Tibial nerve (tissue), 4 donors: ENCODE results near the gene ALDH4A1. TPM values are rescaled to one million over a fixed set of nuclear protein-coding genes. Genes with fewer than 3 reads are reported as not detected.

ENCODE experiments used
- DNase-seq, 2 donors: peaks; one replicate each; pipeline ENCODE4 v3.0.0-alpha.2; 2019; ENCODE audit warnings: low spot score in 2 of 2
- H3K27ac ChIP-seq, 4 donors: fragments of 200-600 bp; sonication (generic) in 3 of 4; one replicate each; pipeline ENCODE4 v1.5.1; 2017 to 2019; ENCODE audit warnings: mild to moderate bottlenecking in 1 of 4
- H3K27me3 ChIP-seq, 2 donors: fragments of 200-600 bp; sonication (generic) in 1 of 2; one replicate each; pipeline versions ENCODE4 v1.5.1 to v1.6.0; 2017 to 2019
- H3K36me3 ChIP-seq, 3 donors: fragments of 200-600 bp; sonication (generic); one replicate each; pipeline ENCODE4 v1.5.1; 2018 to 2019
- H3K4me1 ChIP-seq, 4 donors: fragments of 200-600 bp; sonication (generic) in 3 of 4; one replicate each; pipeline ENCODE4 v1.5.1; 2017 to 2019
- H3K4me3 ChIP-seq, 4 donors: fragments of 200-600 bp; sonication (generic) in 3 of 4; one replicate each; pipeline ENCODE4 v1.5.1; 2017 to 2019; ENCODE audit warnings: mild to moderate bottlenecking in 1 of 4, moderate library complexity in 1 of 4
- H3K9me3 ChIP-seq, 4 donors: fragments of 200-600 bp; sonication (generic) in 3 of 4; one replicate each; pipeline ENCODE4 v1.5.1; 2017 to 2019
- CTCF ChIP-seq, 5 experiments: fragments of 200-600 bp in 3 of 5; fragments of 450-650 bp in 2 of 5; sonication (generic) in 3 of 5; IDR thresholded peaks; one replicate each; pipeline ENCODE4 v1.5.1; 2016 to 2019; ENCODE audit warnings: antibody characterized with exemption in 5 of 5, mild to moderate bottlenecking in 3 of 5, moderate library complexity in 2 of 5
- EP300 ChIP-seq, 2 donors: sonication (generic); formaldehyde crosslinking; IDR thresholded peaks; one replicate each; pipeline ENCODE4 v1.6.1; 2017; ENCODE audit warnings: antibody characterized with exemption in 2 of 2, mild to moderate bottlenecking in 1 of 2
- POLR2A ChIP-seq, 2 donors: fragments of 450-650 bp; IDR thresholded peaks; one replicate each; pipeline ENCODE4 v1.6.1; 2017; ENCODE audit warnings: antibody characterized with exemption in 2 of 2, mild to moderate bottlenecking in 2 of 2, moderate library complexity in 2 of 2
- WGBS, 2 donors: methylation state at CpG; one replicate each; pipeline ENCODE4 v1.1.5; 2018; 5-methylcytosine and 5-hydroxymethylcytosine counted together
- total RNA-seq, 4 donors: library from RNA; depleted of rRNA; stranded (reverse); fragments of >200 nt; gene quantifications; one replicate each; pipeline ENCODE4 v1.1.0, GENCODE V29; 2016

ALDH4A1 gene
- total RNA-seq, 4 donors from 2014 or later = 31.2 to 42.0 (median 35.3) TPM

- no peak for TF ChIP-seq EP300 (IDR thresholded peaks at IDR 0.05)
- TF ChIP-seq CTCF (IDR thresholded peaks at IDR 0.05) = no peak
- TF ChIP-seq POLR2A (IDR thresholded peaks at IDR 0.05) = no peak
- WGBS, 2 donors = 55 to 68% methylated on average over 5 of the region's 5 CpGs
- H3K36me3 ChIP-seq = peaks cover 0 to 24% (median 0%) of the 10 kb centered on the region in 3 donors
- no peaks in the 10 kb centered on the region for H3K9me3 ChIP-seq
- H3K4me3 ChIP-seq = no peak overlapping the region
- DNase-seq = no peak
- H3K27me3 ChIP-seq = peaks cover 0 to 8% of the 10 kb centered on the region in 2 donors
- H3K4me1 ChIP-seq = peaks cover 0 to 2% (median 0%) of the 10 kb centered on the region in 4 donors
- no peak overlapping the region for H3K27ac ChIP-seq
These were observed 34.0 kb downstream of the ALDH4A1 start for GRCh38 chr1:18868354-18868753.

- no peak for TF ChIP-seq POLR2A (IDR thresholded peaks at IDR 0.05)
- no peak for TF ChIP-seq CTCF (IDR thresholded peaks at IDR 0.05)
- no peak for DNase-seq
- Histone ChIP-seq H3K27ac (no peak overlapping the region), H3K4me1 (peaks cover 0 to 2% (median 0%) of the 10 kb centered on the region in 4 donors), H3K9me3 (no peaks in the 10 kb centered on the region), H3K27me3 (peaks cover 0 to 8% of the 10 kb centered on the region in 2 donors), H3K36me3 (peaks cover 0 to 9% (median 0%) of the 10 kb centered on the region in 3 donors), H3K4me3 (no peak overlapping the region)
- WGBS, 2 donors = 85 to 92% methylated on average over 3 of the region's 3 CpGs
These were observed 35.5 kb downstream of the ALDH4A1 start for GRCh38 chr1:18866846-18867245.

- Histone ChIP-seq H3K27me3 (peaks cover 0 to 8% of the 10 kb centered on the region in 2 donors), H3K4me1 (peaks cover 0 to 2% (median 0%) of the 10 kb centered on the region in 4 donors), H3K9me3 (no peaks in the 10 kb centered on the region), H3K4me3 (no peak overlapping the region), H3K27ac (no peak overlapping the region), H3K36me3 (peaks cover 0 to 4% (median 0%) of the 10 kb centered on the region in 3 donors)
- 78 to 83% methylated on average over 6 of the region's 6 CpGs for WGBS, 2 donors
- TF ChIP-seq POLR2A (IDR thresholded peaks at IDR 0.05) (no peak), CTCF (IDR thresholded peaks at IDR 0.05) (no peak), EP300 (IDR thresholded peaks at IDR 0.05) (no peak)
- DNase-seq = no peak
These were observed 36.0 kb downstream of the ALDH4A1 start for GRCh38 chr1:18866314-18866713.

GRCh38 chr1:18865176-18865575, 37.2 kb downstream of the ALDH4A1 start:
- WGBS, 2 donors = 74 to 78% methylated on average over 9 of the region's 9 CpGs
- H3K27me3 ChIP-seq = peaks cover 0 to 8% of the 10 kb centered on the region in 2 donors
- H3K27ac ChIP-seq = no peak overlapping the region
- no peak for DNase-seq
- H3K4me1 ChIP-seq = peaks cover 0 to 2% (median 0%) of the 10 kb centered on the region in 4 donors
- H3K36me3 ChIP-seq = no peaks in the 10 kb centered on the region
- H3K4me3 ChIP-seq = no peak overlapping the region
- TF ChIP-seq CTCF (IDR thresholded peaks at IDR 0.05) (no peak), EP300 (IDR thresholded peaks at IDR 0.05) (no peak), POLR2A (IDR thresholded peaks at IDR 0.05) (no peak)
- no peaks in the 10 kb centered on the region for H3K9me3 ChIP-seq

GRCh38 chr1:18861590-18861989, 40.8 kb downstream of the ALDH4A1 start:
- Histone ChIP-seq H3K4me1 (no peaks in the 10 kb centered on the region), H3K27me3 (peaks cover 0 to 8% of the 10 kb centered on the region in 2 donors), H3K4me3 (no peak overlapping the region), H3K36me3 (no peaks in the 10 kb centered on the region), H3K27ac (no peak overlapping the region), H3K9me3 (no peaks in the 10 kb centered on the region)
- TF ChIP-seq CTCF (IDR thresholded peaks at IDR 0.05) (no peak), EP300 (IDR thresholded peaks at IDR 0.05) (no peak), POLR2A (IDR thresholded peaks at IDR 0.05) (no peak)
- WGBS, 2 donors = 46 to 52% methylated on average over 8 of the region's 8 CpGs
- DNase-seq = no peak
